Brain microvascular endothelial cell (primary cell): Measurements from ENCODE around the gene CDIPT.

Experiments used
- DNase-seq: peaks from one replicate; pipeline ENCODE4 v3.0.0-alpha.2; 2020
- H3K27ac ChIP-seq: fragments of 250-450 bp; sonication (Bioruptor Pico); 2 replicates; pipeline ENCODE4 v1.5.1; 2020; ENCODE audit warnings: mild to moderate bottlenecking, moderate library complexity
- H3K27me3 ChIP-seq: fragments of 250-450 bp; sonication (Bioruptor Pico); replicated peaks from 2 replicates; pipeline ENCODE4 v1.5.1; 2020; ENCODE audit warnings: mild to moderate bottlenecking
- H3K36me3 ChIP-seq: fragments of 250-450 bp; sonication (Bioruptor Pico); replicated peaks from 2 replicates; pipeline ENCODE4 v1.5.1; 2020; ENCODE audit warnings: mild to moderate bottlenecking
- H3K4me3 ChIP-seq: 2 replicates; pipeline ENCODE4 v1.5.1; 2011; ENCODE audit warnings: low read depth, mild to moderate bottlenecking, control low read depth, low read length, moderate library complexity
- in situ Hi-C: cut with HindIII; loops from 2 replicates; pipeline ENCODE4 v1.10.0; 2017; ENCODE audit warnings: low sequenced_read_pairs, low pct_ligation_motif_present
- TF ChIP-seq, protein P1 (sequence below): IDR thresholded peaks from 2 replicates; pipeline ENCODE4 v1.5.1; 2011; ENCODE audit warnings: low read depth, mild to moderate bottlenecking, moderate library complexity, low read length, control low read depth, inconsistent platforms; ENCODE audit errors: missing control alignments

CDIPT gene

DNA sequence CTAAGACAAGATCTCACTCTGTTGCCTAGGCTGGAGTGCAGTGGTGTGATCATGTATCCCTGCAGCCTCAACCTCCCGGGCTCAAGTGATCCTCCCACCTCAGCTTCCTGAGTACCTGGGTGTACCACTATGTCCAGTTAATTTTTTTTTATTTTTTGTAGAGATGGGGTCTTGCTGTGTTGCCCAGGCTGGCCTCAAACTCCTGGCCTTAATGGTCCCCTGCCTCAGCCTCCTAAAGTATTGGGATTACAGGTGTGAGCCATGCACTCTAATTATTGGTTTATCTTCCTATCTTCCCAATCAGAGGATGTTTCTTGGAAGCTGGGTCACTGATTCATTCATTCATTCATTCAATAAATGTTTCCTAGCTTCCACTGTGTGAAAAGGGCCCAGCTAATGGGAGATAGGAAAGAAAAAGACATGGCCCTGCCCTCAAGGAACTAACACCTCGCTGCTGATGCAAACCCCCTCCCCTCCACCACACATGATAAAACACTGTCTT lies 45.7 kb upstream of the CDIPT start:
- TF ChIP-seq, protein P1, sequence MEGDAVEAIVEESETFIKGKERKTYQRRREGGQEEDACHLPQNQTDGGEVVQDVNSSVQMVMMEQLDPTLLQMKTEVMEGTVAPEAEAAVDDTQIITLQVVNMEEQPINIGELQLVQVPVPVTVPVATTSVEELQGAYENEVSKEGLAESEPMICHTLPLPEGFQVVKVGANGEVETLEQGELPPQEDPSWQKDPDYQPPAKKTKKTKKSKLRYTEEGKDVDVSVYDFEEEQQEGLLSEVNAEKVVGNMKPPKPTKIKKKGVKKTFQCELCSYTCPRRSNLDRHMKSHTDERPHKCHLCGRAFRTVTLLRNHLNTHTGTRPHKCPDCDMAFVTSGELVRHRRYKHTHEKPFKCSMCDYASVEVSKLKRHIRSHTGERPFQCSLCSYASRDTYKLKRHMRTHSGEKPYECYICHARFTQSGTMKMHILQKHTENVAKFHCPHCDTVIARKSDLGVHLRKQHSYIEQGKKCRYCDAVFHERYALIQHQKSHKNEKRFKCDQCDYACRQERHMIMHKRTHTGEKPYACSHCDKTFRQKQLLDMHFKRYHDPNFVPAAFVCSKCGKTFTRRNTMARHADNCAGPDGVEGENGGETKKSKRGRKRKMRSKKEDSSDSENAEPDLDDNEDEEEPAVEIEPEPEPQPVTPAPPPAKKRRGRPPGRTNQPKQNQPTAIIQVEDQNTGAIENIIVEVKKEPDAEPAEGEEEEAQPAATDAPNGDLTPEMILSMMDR, result no peak
- no peaks in the 10 kb centered on the region for H3K36me3 ChIP-seq
- no peak for DNase-seq
- in situ Hi-C loops, result no loop called here
- H3K27me3 ChIP-seq, result no peaks in the 10 kb centered on the region
- no peak overlapping the region for H3K27ac ChIP-seq
- H3K4me3 ChIP-seq, result no peak overlapping the region

DNA sequence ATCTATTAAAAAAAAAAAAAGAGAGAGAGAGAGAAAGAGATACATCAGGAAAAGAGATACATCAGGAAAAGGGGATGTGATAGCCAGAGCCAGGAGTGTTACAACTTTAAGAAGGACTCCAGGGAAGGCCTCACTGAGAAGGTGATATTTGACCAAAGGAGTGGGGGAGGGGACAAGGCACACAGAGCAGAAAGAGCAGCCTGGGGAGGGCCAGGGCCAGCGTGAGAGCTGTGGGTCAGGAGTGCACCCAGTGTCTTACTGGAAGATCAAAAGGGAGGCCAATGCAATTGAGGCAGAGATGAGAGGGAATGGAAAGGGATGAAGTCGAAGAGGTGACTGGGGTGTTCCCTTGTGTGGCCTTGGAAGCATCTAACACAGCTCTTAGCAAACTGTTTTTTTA lies 44.9 kb upstream of the CDIPT start:
- no peaks in the 10 kb centered on the region for H3K27me3 ChIP-seq
- in situ Hi-C loops, result no loop called here
- no peaks in the 10 kb centered on the region for H3K36me3 ChIP-seq
- H3K4me3 ChIP-seq, result no peak overlapping the region
- TF ChIP-seq, protein P1, result no peak
- H3K27ac ChIP-seq, result no peak overlapping the region
- no peak for DNase-seq

DNA sequence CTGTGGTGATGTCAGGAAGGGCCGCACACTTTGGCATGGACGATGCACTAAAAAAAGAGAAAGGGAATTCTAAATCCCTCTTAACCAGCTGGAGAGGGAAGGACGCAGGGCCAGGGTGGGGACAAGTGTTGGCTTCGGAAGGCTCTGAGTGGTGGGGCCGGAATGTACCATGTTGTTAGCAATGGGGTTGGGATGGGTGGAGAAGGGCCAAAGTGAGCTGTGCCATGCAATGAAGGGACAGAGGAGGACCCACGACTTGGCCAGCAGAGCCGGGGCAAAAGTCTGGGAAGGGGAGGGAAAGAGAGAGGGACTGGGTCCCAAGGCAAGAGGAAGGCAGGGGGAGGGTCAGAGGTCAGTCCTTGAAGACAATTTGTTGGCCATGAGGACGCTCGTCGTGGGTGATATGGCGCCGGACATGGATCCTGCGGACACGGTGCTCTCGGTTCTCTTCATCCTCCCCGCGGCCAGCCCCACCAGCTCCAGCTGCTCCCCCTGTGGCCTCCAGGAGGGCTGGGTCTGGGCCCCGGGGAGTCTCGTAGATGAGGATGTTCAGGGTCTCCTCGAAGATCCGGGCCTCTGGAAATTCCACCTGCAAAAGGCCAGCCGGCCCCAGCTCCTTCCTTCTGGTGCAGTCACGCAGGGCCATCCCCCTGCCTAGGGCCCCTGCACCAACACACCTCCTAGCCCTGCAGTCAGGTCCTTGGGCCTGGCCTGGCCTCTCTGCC lies 43.7 kb upstream of the CDIPT start:
- H3K36me3 ChIP-seq, result no peaks in the 10 kb centered on the region
- H3K4me3 ChIP-seq, result no peak overlapping the region
- no peaks in the 10 kb centered on the region for H3K27me3 ChIP-seq
- in situ Hi-C loops, result no loop called here
- TF ChIP-seq, protein P1, result no peak
- DNase-seq, result no peak
- H3K27ac ChIP-seq, result no peak overlapping the region

DNA sequence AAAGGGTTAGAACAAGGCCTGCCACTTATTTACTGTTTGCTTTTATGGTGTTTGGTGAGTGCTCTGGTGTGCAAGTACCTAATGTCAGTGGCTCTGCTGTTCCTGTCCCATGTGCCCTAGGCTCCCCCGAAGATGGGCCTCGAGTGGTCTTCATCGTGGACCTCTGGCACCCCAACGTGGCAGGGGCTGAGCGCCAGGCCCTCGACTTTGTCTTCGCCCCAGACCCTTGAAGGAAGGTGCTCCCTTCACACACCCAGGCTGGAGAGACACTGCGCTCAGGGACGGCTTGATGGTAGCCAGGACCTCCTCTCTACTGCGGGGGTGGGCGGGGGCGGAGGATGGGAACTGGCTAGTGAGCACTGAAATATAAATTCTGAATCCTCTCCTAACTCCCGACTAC lies 42.6 kb upstream of the CDIPT start:
- Histone ChIP-seq H3K27ac (no peak overlapping the region), H3K36me3 (no peaks in the 10 kb centered on the region), H3K4me3 (no peak overlapping the region), H3K27me3 (no peaks in the 10 kb centered on the region)
- DNase-seq, result no peak
- TF ChIP-seq, protein P1, result no peak
- in situ Hi-C loops, result no loop called here

DNA sequence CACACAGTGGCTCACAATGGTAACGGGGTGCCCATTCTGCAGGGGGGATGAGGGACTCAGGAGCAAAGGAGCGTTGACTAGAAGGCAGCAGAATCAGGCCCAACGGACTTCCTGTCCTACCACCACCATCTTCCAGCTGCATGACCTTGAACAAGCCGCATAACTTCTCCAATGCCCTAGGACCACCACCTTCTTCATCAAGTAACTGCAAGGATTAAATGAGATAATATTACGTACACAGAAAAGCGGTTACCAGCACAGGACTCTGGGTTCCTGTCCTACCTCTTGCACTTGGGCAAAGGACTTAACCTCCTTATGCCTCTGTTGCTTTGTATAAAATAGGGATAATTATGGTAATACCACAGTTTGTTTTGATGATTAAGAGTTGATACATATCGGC lies 41.9 kb upstream of the CDIPT start:
- in situ Hi-C loops, result no loop called here

More for the DNA sequence above, 41.9 kb upstream of the CDIPT start:
- no peak overlapping the region for H3K4me3 ChIP-seq
- TF ChIP-seq, protein P1, result no peak
- no peak for DNase-seq
- no peaks in the 10 kb centered on the region for H3K27me3 ChIP-seq
- H3K27ac ChIP-seq, result no peak overlapping the region
- no peaks in the 10 kb centered on the region for H3K36me3 ChIP-seq
